B cell (primary cell): ENCODE results near the gene HPS4.

ENCODE experiments used
- EZH2 ChIP-seq: IDR thresholded peaks from 2 replicates; pipeline ENCODE4 v1.6.1; 2012; ENCODE audit warnings: borderline replicate concordance, low read depth, mild to moderate bottlenecking, moderate library complexity, low read length; ENCODE audit not compliant: insufficient read depth, poor library complexity, severe bottlenecking
- TF ChIP-seq, protein P1 (sequence below): fragments of 200-600 bp; IDR thresholded peaks from one replicate; pipeline ENCODE4 v1.8.0; 2022; ENCODE audit warnings: antibody characterized with exemption, mild to moderate bottlenecking

DNA sequence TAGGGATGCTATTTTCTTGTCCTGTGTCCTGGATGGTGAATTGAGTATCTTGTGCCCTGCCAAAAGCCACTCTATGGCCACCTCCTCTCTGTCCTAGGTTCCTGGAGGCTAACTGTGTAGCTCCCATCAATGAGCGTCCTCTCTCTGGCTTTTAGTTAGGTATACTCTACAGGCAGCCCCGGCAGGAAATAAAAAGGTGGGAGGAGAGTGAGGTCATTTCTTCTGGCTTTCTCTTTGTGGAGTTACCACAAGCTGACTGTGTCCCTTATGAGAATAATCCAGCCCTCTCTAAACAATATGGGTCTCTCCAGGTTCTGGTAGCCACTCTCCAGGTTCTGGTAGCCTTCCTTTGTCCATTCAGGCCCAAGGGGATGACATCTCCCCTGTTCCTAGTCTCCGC is 66.2 kb downstream of the HPS4 start:
- TF ChIP-seq, protein P1, sequence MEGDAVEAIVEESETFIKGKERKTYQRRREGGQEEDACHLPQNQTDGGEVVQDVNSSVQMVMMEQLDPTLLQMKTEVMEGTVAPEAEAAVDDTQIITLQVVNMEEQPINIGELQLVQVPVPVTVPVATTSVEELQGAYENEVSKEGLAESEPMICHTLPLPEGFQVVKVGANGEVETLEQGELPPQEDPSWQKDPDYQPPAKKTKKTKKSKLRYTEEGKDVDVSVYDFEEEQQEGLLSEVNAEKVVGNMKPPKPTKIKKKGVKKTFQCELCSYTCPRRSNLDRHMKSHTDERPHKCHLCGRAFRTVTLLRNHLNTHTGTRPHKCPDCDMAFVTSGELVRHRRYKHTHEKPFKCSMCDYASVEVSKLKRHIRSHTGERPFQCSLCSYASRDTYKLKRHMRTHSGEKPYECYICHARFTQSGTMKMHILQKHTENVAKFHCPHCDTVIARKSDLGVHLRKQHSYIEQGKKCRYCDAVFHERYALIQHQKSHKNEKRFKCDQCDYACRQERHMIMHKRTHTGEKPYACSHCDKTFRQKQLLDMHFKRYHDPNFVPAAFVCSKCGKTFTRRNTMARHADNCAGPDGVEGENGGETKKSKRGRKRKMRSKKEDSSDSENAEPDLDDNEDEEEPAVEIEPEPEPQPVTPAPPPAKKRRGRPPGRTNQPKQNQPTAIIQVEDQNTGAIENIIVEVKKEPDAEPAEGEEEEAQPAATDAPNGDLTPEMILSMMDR, result no peak
- TF ChIP-seq EZH2, result no peak
